Measurements from ENCODE around the gene TTC24.
"Not testable (repeated sequence)": the region's sequence is repeated elsewhere in the genome, so short reads cannot be mapped to it uniquely, and the experiment has no call there.

TTC24 gene

GRCh38 chr1:156555715-156556114 lies 23.8 kb upstream of the TTC24 start:
- DNase-seq: no peak

- DNase-seq: no peak
Observed at GRCh38 chr1:156556354-156556753, 23.2 kb upstream of the TTC24 start.

GRCh38 chr1:156559086-156559796 lies 20.3 kb upstream of the TTC24 start:
- DNase-seq: no peak

- no peak for DNase-seq
Observed at GRCh38 chr1:156559797-156560385, 19.6 kb upstream of the TTC24 start.

GRCh38 chr1:156560585-156561163 lies 18.8 kb upstream of the TTC24 start:
- no peak for DNase-seq

- no peak for DNase-seq
Observed at GRCh38 chr1:156565519-156565918, 14.0 kb upstream of the TTC24 start.

- DNase-seq: no peak
Observed at GRCh38 chr1:156566436-156566835, 13.1 kb upstream of the TTC24 start.

GRCh38 chr1:156571261-156571852 lies 8.2 kb upstream of the TTC24 start:
- DNase-seq: no peak

- DNase-seq: peak; percentile 53
Observed at GRCh38 chr1:156571919-156572662, 7.4 kb upstream of the TTC24 start, which contains the start of gene IQGAP3. IQGAP3 (minus strand) TSS chr1:156572565; CDS start chr1:156572529, 36 bp downstream.

GRCh38 chr1:156572663-156573018 lies 6.9 kb upstream of the TTC24 start:
- no peak for DNase-seq

- no peak for DNase-seq
Observed at GRCh38 chr1:156574039-156574633, 5.4 kb upstream of the TTC24 start.

GRCh38 chr1:156577550-156577949 lies 2.0 kb upstream of the TTC24 start:
- DNase-seq: no peak

GRCh38 chr1:156578055-156578454 lies 1.5 kb upstream of the TTC24 start:
- DNase-seq: no peak

- no peak for DNase-seq
Observed at GRCh38 chr1:156581661-156582387, 2.3 kb downstream of the TTC24 start.

GRCh38 chr1:156582388-156583017 lies 3.0 kb downstream of the TTC24 start:
- no peak for DNase-seq

- peak; percentile 83 for DNase-seq
Observed at GRCh38 chr1:156583821-156584622, 4.5 kb downstream of the TTC24 start.

GRCh38 chr1:156584813-156585212 lies 5.3 kb downstream of the TTC24 start:
- DNase-seq: no peak

- DNase-seq: no peak
Observed at GRCh38 chr1:156586323-156586722, 6.8 kb downstream of the TTC24 start.

GRCh38 chr1:156586892-156587477 lies 7.5 kb downstream of the TTC24 start:
- DNase-seq: no peak

GRCh38 chr1:156587927-156588326 lies 8.4 kb downstream of the TTC24 start:
- DNase-seq: not testable (repeated sequence)

All from NCI-H187 treated with DMSO at 0.1 percent for 48 hours (cell line).